ENCODE data around the gene MAML3. TPM values are rescaled to one million over a fixed set of nuclear protein-coding genes. Genes with fewer than 3 reads are reported as not detected.

MAML3 gene
- total RNA-seq, 1 donor = 0.72 TPM

DNA sequence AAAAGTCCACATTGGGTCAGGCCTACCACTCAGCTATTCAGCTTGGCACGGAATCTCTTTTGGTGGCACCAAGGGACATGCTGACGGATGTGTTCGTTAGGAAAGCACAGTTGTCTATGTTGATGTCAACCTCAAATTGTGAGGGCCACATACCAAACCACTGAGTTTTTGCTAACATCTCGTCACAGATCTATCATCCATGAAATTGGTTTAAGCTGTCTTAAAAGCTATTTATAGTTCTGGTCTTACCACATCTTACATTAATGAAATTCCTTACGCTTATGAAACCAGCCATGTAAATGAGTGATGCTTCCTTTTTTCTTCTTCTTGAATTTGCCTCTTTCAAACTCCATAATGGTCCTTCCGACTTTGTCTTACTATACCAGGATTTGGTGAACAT is 386.8 kb downstream of the MAML3 start:
- DNase-seq (ENCODE audit: insufficient read length, low spot score, missing footprints) = no peak
- TF ChIP-seq, protein P1, sequence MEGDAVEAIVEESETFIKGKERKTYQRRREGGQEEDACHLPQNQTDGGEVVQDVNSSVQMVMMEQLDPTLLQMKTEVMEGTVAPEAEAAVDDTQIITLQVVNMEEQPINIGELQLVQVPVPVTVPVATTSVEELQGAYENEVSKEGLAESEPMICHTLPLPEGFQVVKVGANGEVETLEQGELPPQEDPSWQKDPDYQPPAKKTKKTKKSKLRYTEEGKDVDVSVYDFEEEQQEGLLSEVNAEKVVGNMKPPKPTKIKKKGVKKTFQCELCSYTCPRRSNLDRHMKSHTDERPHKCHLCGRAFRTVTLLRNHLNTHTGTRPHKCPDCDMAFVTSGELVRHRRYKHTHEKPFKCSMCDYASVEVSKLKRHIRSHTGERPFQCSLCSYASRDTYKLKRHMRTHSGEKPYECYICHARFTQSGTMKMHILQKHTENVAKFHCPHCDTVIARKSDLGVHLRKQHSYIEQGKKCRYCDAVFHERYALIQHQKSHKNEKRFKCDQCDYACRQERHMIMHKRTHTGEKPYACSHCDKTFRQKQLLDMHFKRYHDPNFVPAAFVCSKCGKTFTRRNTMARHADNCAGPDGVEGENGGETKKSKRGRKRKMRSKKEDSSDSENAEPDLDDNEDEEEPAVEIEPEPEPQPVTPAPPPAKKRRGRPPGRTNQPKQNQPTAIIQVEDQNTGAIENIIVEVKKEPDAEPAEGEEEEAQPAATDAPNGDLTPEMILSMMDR (IDR thresholded peaks at IDR 0.05; ENCODE audit: extremely low read depth, low read depth, low read length) = no peak
- H3K4me2 ChIP-seq (ENCODE audit: insufficient read depth, low read length) = no peak overlapping the region

DNA sequence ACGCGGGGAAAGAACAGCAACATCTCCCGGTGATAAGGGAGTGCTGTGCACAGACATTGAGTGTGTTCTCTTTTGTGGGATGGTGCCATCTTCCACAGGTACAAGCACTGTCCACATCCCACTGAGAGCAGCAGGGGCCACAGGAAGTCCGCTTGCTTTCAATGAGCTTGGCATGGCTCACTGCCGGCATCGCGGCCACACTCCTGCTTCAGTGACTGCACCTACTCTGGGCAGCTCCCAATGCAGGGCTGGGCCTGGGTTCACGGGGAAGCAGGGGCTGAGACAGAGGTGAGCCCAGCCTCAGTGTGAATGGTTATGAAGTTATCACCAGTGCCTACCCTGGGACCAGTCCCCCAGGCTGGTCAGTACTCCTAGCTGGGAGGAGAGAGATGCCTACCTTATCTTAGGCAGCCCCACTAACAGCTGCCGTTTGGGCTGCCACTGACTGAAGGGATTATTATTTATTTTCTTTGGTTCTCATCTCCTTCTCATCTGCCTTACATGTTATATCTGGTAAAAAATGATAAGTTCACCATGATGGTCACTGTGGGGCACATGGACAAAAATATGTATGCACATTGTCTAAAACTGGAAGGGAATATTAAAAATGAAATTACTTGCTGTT is 389.2 kb downstream of the MAML3 start:
- H3K27ac ChIP-seq (ENCODE audit: low read depth, low read length) = no peak overlapping the region
- DNase-seq (ENCODE audit: insufficient read length, low spot score, missing footprints) = no peak

More for the DNA sequence above, 386.8 kb downstream of the MAML3 start:
- H4K20me1 ChIP-seq (ENCODE audit: insufficient read depth, low read length) = no peaks in the 10 kb centered on the region
- H3K36me3 ChIP-seq (ENCODE audit: insufficient read depth, low read length) = no peaks in the 10 kb centered on the region
- H2AFZ ChIP-seq (ENCODE audit: low read length) = no peak overlapping the region
- no peak overlapping the region for H3K27ac ChIP-seq (ENCODE audit: low read depth, low read length)
- no peaks in the 10 kb centered on the region for H3K9me3 ChIP-seq (ENCODE audit: low read depth, low read length)
- H3K79me2 ChIP-seq (ENCODE audit: insufficient read depth, low read length) = no peaks in the 10 kb centered on the region
- H3K4me1 ChIP-seq (ENCODE audit: insufficient read depth, low read length) = no peaks in the 10 kb centered on the region
- H3K27me3 ChIP-seq (ENCODE audit: insufficient read depth, low read length) = peaks cover 5% of the 10 kb centered on the region
- H3K4me3 ChIP-seq (ENCODE audit: insufficient read depth, low read length) = no peak overlapping the region

DNA sequence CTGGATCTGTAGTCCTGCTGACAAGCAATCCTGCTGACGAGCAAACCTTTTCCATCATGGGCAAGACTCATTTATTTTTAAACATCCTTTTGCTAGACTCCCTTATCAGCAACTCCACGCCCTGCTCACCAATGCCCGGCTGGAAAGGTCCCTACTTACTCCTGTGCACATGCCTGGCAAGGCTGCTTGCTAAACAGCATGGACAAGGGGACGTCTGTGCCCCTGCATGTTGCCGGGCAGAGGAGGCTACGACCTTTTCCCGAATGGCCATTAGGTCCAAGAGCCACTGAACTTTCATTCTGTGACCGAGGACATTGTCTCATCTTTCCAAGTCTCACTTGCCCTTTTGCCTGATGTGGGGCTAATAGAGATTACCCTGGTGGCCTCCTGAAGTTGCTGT is 389.8 kb downstream of the MAML3 start:
- no peaks in the 10 kb centered on the region for H4K20me1 ChIP-seq (ENCODE audit: insufficient read depth, low read length)
- no peak overlapping the region for H3K27ac ChIP-seq (ENCODE audit: low read depth, low read length)
- H3K4me2 ChIP-seq (ENCODE audit: insufficient read depth, low read length) = no peak overlapping the region
- no peaks in the 10 kb centered on the region for H3K9me3 ChIP-seq (ENCODE audit: low read depth, low read length)
- H2AFZ ChIP-seq (ENCODE audit: low read length) = no peak overlapping the region
- no peak for DNase-seq (ENCODE audit: insufficient read length, low spot score, missing footprints)
- no peaks in the 10 kb centered on the region for H3K4me1 ChIP-seq (ENCODE audit: insufficient read depth, low read length)
- no peaks in the 10 kb centered on the region for H3K36me3 ChIP-seq (ENCODE audit: insufficient read depth, low read length)
- peaks cover 19% of the 10 kb centered on the region for H3K27me3 ChIP-seq (ENCODE audit: insufficient read depth, low read length)
- TF ChIP-seq, protein P1 (IDR thresholded peaks at IDR 0.05; ENCODE audit: extremely low read depth, low read depth, low read length) = no peak
- no peak overlapping the region for H3K4me3 ChIP-seq (ENCODE audit: insufficient read depth, low read length)
- H3K79me2 ChIP-seq (ENCODE audit: insufficient read depth, low read length) = no peaks in the 10 kb centered on the region

More for the DNA sequence above, 389.2 kb downstream of the MAML3 start:
- no peak overlapping the region for H2AFZ ChIP-seq (ENCODE audit: low read length)
- no peak overlapping the region for H3K4me2 ChIP-seq (ENCODE audit: insufficient read depth, low read length)
- no peaks in the 10 kb centered on the region for H3K36me3 ChIP-seq (ENCODE audit: insufficient read depth, low read length)
- H3K4me1 ChIP-seq (ENCODE audit: insufficient read depth, low read length) = no peaks in the 10 kb centered on the region
- H3K27me3 ChIP-seq (ENCODE audit: insufficient read depth, low read length) = peaks cover 14% of the 10 kb centered on the region
- H3K79me2 ChIP-seq (ENCODE audit: insufficient read depth, low read length) = no peaks in the 10 kb centered on the region
- no peaks in the 10 kb centered on the region for H3K9me3 ChIP-seq (ENCODE audit: low read depth, low read length)
- no peak overlapping the region for H3K4me3 ChIP-seq (ENCODE audit: insufficient read depth, low read length)
- TF ChIP-seq, protein P1 (IDR thresholded peaks at IDR 0.05; ENCODE audit: extremely low read depth, low read depth, low read length) = no peak
- H4K20me1 ChIP-seq (ENCODE audit: insufficient read depth, low read length) = no peaks in the 10 kb centered on the region

DNA sequence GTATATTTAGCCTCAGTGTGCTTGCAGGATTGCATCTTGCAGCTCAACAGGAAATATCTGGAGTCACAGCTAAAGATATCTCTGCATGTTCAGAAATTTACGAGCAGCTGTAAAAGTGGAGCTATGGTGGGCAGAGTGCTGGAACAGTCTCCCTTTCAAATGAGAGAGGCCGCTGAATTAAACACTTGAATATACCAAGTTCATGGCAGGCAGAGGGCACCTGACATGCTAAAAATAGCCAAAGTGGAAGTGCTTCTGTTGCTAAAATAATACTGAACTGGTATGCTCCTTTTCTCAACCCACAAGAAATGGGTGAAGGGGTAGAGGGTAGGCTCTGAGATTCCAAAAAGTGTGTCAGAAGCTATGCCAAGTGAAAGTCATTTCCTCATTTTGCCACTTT is 390.3 kb downstream of the MAML3 start:
- H2AFZ ChIP-seq (ENCODE audit: low read length) = no peak overlapping the region
- H3K27me3 ChIP-seq (ENCODE audit: insufficient read depth, low read length) = peaks cover 25% of the 10 kb centered on the region
- H3K4me2 ChIP-seq (ENCODE audit: insufficient read depth, low read length) = no peak overlapping the region
- H3K4me1 ChIP-seq (ENCODE audit: insufficient read depth, low read length) = no peaks in the 10 kb centered on the region
- TF ChIP-seq, protein P1 (IDR thresholded peaks at IDR 0.05; ENCODE audit: extremely low read depth, low read depth, low read length) = no peak
- no peaks in the 10 kb centered on the region for H4K20me1 ChIP-seq (ENCODE audit: insufficient read depth, low read length)
- DNase-seq (ENCODE audit: insufficient read length, low spot score, missing footprints) = no peak
- no peak overlapping the region for H3K4me3 ChIP-seq (ENCODE audit: insufficient read depth, low read length)
- H3K9me3 ChIP-seq (ENCODE audit: low read depth, low read length) = no peaks in the 10 kb centered on the region
- no peaks in the 10 kb centered on the region for H3K36me3 ChIP-seq (ENCODE audit: insufficient read depth, low read length)
- H3K79me2 ChIP-seq (ENCODE audit: insufficient read depth, low read length) = no peaks in the 10 kb centered on the region
- H3K27ac ChIP-seq (ENCODE audit: low read depth, low read length) = no peak overlapping the region

Data from osteoblast (primary cell).